CD4-positive, alpha-beta T cell (primary cell): ENCODE measurements around the gene TRPM5. TPM values are rescaled to one million over a fixed set of nuclear protein-coding genes. Genes with fewer than 3 reads are reported as not detected.

Experiments used
- ATAC-seq: fragments of 200-7000 bp; cut with Tn5 transposase; one replicate; pipeline ENCODE4 v1.10.0; 2022; ENCODE audit warnings: mild to moderate bottlenecking; ENCODE audit not compliant: poor library complexity
- CTCF ChIA-PET: fragments of 350-600 bp; sonication (Branson Sonifier 250); formaldehyde crosslinking; loops from one replicate; lab custom pipeline; 2021; ENCODE audit warnings: antibody characterized with exemption, inconsistent platforms; lab: Charles Lee
- POLR2A ChIA-PET: fragments of 350-600 bp; sonication (Branson Sonifier 250); formaldehyde crosslinking; loops from one replicate; lab custom pipeline; 2021; ENCODE audit warnings: antibody characterized with exemption, inconsistent platforms; lab: Charles Lee
- DNase-seq, 14 experiments: peaks; one replicate each; pipeline ENCODE4 v3.0.0-alpha.2; 2013 to 2020; ENCODE audit warnings: mixed read lengths in 2 of 14
- H3K27ac ChIP-seq, 2 donors: one replicate each; pipeline versions ENCODE4 v1.5.1 to v1.7.0; 2013; ENCODE audit warnings: low read length in 2 of 2, low read depth in 1 of 2, mild to moderate bottlenecking in 1 of 2
- H3K27me3 ChIP-seq, 2 experiments: 1 replicate in 1 of 2; 2 replicates in 1 of 2; pipeline versions ENCODE4 v1.6.1 to v1.7.0; 2013; ENCODE audit warnings: low read length in 2 of 2, control low read depth in 1 of 2, mild to moderate bottlenecking in 1 of 2, moderate library complexity in 1 of 2; ENCODE audit not compliant: insufficient read depth in 2 of 2, control insufficient read depth in 1 of 2
- H3K36me3 ChIP-seq: one replicate; pipeline ENCODE4 v1.6.1; 2013; ENCODE audit warnings: low read length, control low read depth; ENCODE audit not compliant: insufficient read depth
- H3K4me1 ChIP-seq: one replicate; pipeline ENCODE4 v1.6.1; 2013; ENCODE audit warnings: low read length, control low read depth; ENCODE audit not compliant: insufficient read depth
- H3K4me3 ChIP-seq: one replicate; pipeline ENCODE4 v1.5.1; 2013; ENCODE audit warnings: mild to moderate bottlenecking, low read length, moderate library complexity
- H3K9me3 ChIP-seq, 2 experiments: 1 replicate in 1 of 2; 2 replicates in 1 of 2; pipeline versions ENCODE4 v1.6.1 to v1.7.0; 2013; ENCODE audit warnings: low read length in 2 of 2, mild to moderate bottlenecking in 2 of 2, control low read depth in 1 of 2, moderate library complexity in 1 of 2; ENCODE audit not compliant: control insufficient read depth in 1 of 2, insufficient read depth in 1 of 2
- H3K27ac Mint-ChIP-seq: one replicate; pipeline ENCODE4 v1.8.0; 2020; ENCODE audit warnings: mixed read lengths
- H3K27me3 Mint-ChIP-seq: one replicate; pipeline ENCODE4 v1.8.0; 2021; ENCODE audit warnings: mixed read lengths
- H3K36me3 Mint-ChIP-seq: one replicate; pipeline ENCODE4 v1.8.0; 2021; ENCODE audit warnings: low read depth, mixed read lengths
- H3K4me1 Mint-ChIP-seq: one replicate; pipeline ENCODE4 v1.8.0; 2021; ENCODE audit warnings: low read depth, mixed read lengths
- H3K4me3 Mint-ChIP-seq: one replicate; pipeline ENCODE4 v1.8.0; 2020; ENCODE audit warnings: mild to moderate bottlenecking, mixed read lengths
- H3K9me3 Mint-ChIP-seq: one replicate; pipeline ENCODE4 v1.8.0; 2020; ENCODE audit warnings: mixed read lengths
- CTCF ChIP-seq: fragments of 200-600 bp; IDR thresholded peaks from one replicate; pipeline ENCODE4 v1.8.0; 2022; ENCODE audit warnings: antibody characterized with exemption, mild to moderate bottlenecking
- intact Hi-C, 2 experiments: fragments of 100-400 bp; cut with DNase I in 1 of 2; cut with micrococcal nuclease in 1 of 2; formaldehyde crosslinking; loops; one replicate each; pipeline versions ENCODE4 v1.15.1 to v1.9.0; 2023 to 2025; cut with DNase I, micrococcal nuclease
- total RNA-seq, 174 experiments: library from RNA in 2 of 174; stranded (reverse) in 2 of 174; gene quantifications; one replicate each; pipeline ENCODE4 v1.2.3 and lab custom pipeline; 2021 to 2026

Gene TRPM5
- total RNA-seq, 2 experiments from 2014 or later = 0.91 to 1.3 TPM

GRCh38 chr11:2416765-2417164 is 27.5 kb downstream of the TRPM5 start:
- H3K36me3 ChIP-seq = no peaks in the 10 kb centered on the region
- no peaks in the 10 kb centered on the region for H3K27me3 ChIP-seq
- TF ChIP-seq CTCF = no peak
- Mint-ChIP-seq H3K36me3 (no peaks in the 10 kb centered on the region), H3K9me3 (no peaks in the 10 kb centered on the region), H3K4me1 (no peaks in the 10 kb centered on the region), H3K27ac (no peak overlapping the region), H3K4me3 (no peak overlapping the region), H3K27me3 (no peaks in the 10 kb centered on the region)
- ATAC-seq (no peak), DNase-seq (no peak)
- no peaks in the 10 kb centered on the region for H3K9me3 ChIP-seq
- no peak overlapping the region for H3K27ac ChIP-seq
- ChIA-PET CTCF (no interaction called here), POLR2A (no interaction called here)
- intact Hi-C loops = no loop called here
- no peak overlapping the region for H3K4me3 ChIP-seq
- peaks cover 14% of the 10 kb centered on the region for H3K4me1 ChIP-seq

GRCh38 chr11:2415601-2416380 is 28.5 kb downstream of the TRPM5 start:
- Histone ChIP-seq H3K36me3 (no peaks in the 10 kb centered on the region), H3K4me1 (peaks cover 12% of the 10 kb centered on the region), H3K9me3 (no peaks in the 10 kb centered on the region), H3K27ac (no peak overlapping the region), H3K4me3 (no peak overlapping the region), H3K27me3 (no peaks in the 10 kb centered on the region)
- no peak for DNase-seq
- Mint-ChIP-seq H3K36me3 (no peaks in the 10 kb centered on the region), H3K27ac (no peak overlapping the region), H3K27me3 (no peaks in the 10 kb centered on the region), H3K9me3 (no peaks in the 10 kb centered on the region), H3K4me1 (no peaks in the 10 kb centered on the region), H3K4me3 (no peak overlapping the region)
- no peak for TF ChIP-seq CTCF
- no peak for ATAC-seq
- ChIA-PET CTCF (no interaction called here), POLR2A (no interaction called here)
- intact Hi-C loops = no loop called here

GRCh38 chr11:2415171-2415570 is 29.1 kb downstream of the TRPM5 start:
- no peak for TF ChIP-seq CTCF
- H3K4me3 Mint-ChIP-seq = no peak overlapping the region
- H3K27me3 ChIP-seq = no peaks in the 10 kb centered on the region
- no peak for DNase-seq
- intact Hi-C loops = no loop called here
- no peak for ATAC-seq
- no peak overlapping the region for H3K27ac ChIP-seq
- H3K9me3 Mint-ChIP-seq = no peaks in the 10 kb centered on the region
- H3K36me3 ChIP-seq = no peaks in the 10 kb centered on the region
- ChIA-PET CTCF (no interaction called here), POLR2A (no interaction called here)
- peaks cover 6% of the 10 kb centered on the region for H3K4me1 ChIP-seq
- H3K27ac Mint-ChIP-seq = no peak overlapping the region
- no peaks in the 10 kb centered on the region for H3K27me3 Mint-ChIP-seq
- no peaks in the 10 kb centered on the region for H3K36me3 Mint-ChIP-seq
- no peaks in the 10 kb centered on the region for H3K9me3 ChIP-seq
- no peaks in the 10 kb centered on the region for H3K4me1 Mint-ChIP-seq
- H3K4me3 ChIP-seq = no peak overlapping the region
